ENCODE data around the gene HMX2. TPM values are rescaled to one million over a fixed set of nuclear protein-coding genes. Genes with fewer than 3 reads are reported as not detected.
"Not testable (repeated sequence)": the region's sequence is repeated elsewhere in the genome, so short reads cannot be mapped to it uniquely, and the experiment has no call there.

HMX2 gene
- total RNA-seq, 3 donors from 2014 or later, result not detected

DNA sequence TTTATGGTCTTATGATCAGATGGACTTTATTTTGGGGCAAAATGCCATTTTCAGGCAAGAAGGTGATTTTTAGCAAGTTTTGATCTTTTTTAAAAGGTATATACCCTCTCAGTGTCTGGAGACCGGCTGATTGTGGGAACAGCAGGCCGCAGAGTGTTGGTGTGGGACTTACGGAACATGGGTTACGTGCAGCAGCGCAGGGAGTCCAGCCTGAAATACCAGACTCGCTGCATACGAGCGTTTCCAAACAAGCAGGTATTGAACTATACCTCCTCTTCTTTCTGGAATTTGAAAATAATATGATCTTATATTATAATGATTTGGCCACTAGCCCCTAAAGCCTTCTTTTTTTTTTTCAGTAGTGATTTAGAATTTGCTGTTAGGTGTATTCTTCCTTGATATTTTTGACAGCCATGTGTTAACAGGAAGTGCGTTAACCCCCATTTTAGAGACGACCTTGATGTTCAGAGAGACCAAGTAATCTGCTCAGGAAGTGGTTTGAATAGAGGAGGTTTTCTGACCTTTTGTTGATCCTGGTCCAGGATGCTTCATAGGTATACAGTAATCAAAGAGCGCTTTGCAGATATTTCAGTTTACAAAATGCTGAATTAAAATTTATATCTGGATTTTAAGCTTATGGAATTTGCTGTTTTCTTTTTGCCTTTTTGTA is 12.5 kb downstream of the HMX2 start:
- TF ChIP-seq POLR2A (IDR thresholded peaks at IDR 0.05), result no peak
- TF ChIP-seq, protein P1, sequence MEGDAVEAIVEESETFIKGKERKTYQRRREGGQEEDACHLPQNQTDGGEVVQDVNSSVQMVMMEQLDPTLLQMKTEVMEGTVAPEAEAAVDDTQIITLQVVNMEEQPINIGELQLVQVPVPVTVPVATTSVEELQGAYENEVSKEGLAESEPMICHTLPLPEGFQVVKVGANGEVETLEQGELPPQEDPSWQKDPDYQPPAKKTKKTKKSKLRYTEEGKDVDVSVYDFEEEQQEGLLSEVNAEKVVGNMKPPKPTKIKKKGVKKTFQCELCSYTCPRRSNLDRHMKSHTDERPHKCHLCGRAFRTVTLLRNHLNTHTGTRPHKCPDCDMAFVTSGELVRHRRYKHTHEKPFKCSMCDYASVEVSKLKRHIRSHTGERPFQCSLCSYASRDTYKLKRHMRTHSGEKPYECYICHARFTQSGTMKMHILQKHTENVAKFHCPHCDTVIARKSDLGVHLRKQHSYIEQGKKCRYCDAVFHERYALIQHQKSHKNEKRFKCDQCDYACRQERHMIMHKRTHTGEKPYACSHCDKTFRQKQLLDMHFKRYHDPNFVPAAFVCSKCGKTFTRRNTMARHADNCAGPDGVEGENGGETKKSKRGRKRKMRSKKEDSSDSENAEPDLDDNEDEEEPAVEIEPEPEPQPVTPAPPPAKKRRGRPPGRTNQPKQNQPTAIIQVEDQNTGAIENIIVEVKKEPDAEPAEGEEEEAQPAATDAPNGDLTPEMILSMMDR (IDR thresholded peaks at IDR 0.05), result no peak
- TF ChIP-seq POLR2AphosphoS5 (IDR thresholded peaks at IDR 0.05), result no peak
- no peak for DNase-seq (ENCODE audit: low spot score in 2 of 2)
- intact Hi-C loops (cut with DNase I; ENCODE audit: low total_unique reads), result no loop called here
- Histone ChIP-seq H3K4me3 (no peak overlapping the region), H3K27me3 (no peaks in the 10 kb centered on the region), H3K36me3 (no peaks in the 10 kb centered on the region), H3K9me3 (no peaks in the 10 kb centered on the region), H3K27ac (no peak overlapping the region), H3K4me1 (no peaks in the 10 kb centered on the region)

DNA sequence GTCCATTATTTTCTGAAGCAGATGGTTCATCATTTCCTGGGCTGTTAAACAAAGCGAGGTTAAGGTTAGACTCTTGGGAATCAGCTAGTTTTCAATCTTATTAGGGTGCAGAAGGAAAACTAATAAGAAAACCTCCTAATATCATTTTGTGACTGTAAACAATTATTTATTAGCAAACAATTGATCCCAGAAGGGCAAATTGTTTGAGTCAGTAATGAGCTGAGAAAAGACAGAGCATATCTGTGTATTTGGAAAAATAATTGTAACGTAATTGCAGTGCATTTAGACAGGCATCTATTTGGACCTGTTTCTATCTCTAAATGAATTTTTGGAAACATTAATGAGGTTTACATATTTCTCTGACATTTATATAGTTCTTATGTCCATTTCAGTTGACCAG is 16.4 kb downstream of the HMX2 start:
- Histone ChIP-seq H3K9me3 (no peaks in the 10 kb centered on the region), H3K36me3 (peaks cover 3% of the 10 kb centered on the region), H3K27me3 (no peaks in the 10 kb centered on the region), H3K4me3 (no peak overlapping the region), H3K27ac (no peak overlapping the region), H3K4me1 (no peaks in the 10 kb centered on the region)
- intact Hi-C loops (cut with DNase I; ENCODE audit: low total_unique reads), result no loop called here
- no peak for DNase-seq (ENCODE audit: low spot score in 2 of 2)
- TF ChIP-seq, protein P1 (IDR thresholded peaks at IDR 0.05), result no peak
- TF ChIP-seq POLR2A (IDR thresholded peaks at IDR 0.05) (no peak), POLR2AphosphoS5 (IDR thresholded peaks at IDR 0.05) (no peak)

DNA sequence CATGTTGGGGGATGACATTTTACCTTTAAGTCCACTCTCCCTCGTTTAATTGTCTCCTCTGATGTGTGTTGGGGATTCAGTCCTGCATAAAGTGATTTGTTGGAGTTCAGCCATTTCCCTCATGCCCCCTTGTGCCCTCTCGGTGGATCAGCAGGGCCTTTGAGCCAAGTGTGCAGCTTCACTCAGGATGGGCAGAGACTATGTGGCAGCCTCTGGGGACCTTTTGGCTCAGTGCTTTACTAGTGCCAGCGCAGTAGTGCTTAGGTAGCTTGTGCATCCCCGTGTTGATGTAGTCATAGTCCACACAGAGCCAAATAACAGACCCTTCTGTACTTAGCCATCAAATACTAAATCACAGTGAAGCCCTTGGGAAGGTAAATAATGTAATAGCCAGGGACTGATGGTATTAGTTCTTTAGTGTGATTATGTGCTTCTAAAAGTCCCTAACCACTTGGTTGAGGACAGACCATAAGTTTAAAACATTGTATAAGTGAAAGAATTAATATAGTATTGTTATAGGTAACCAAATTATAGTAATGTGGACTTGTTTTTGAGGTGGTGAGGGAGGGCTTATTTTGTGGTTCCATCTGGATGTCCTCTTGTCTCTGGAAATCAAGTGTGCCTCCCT is 17.6 kb downstream of the HMX2 start:
- intact Hi-C loops (cut with DNase I; ENCODE audit: low total_unique reads), result no loop called here
- DNase-seq (ENCODE audit: low spot score in 2 of 2), result no peak
- H3K9me3 ChIP-seq, result no peaks in the 10 kb centered on the region
- TF ChIP-seq POLR2A (IDR thresholded peaks at IDR 0.05), result no peak
- TF ChIP-seq, protein P1 (IDR thresholded peaks at IDR 0.05), result no peak
- TF ChIP-seq POLR2AphosphoS5 (IDR thresholded peaks at IDR 0.05), result no peak
- no peaks in the 10 kb centered on the region for H3K4me1 ChIP-seq
- no peaks in the 10 kb centered on the region for H3K27me3 ChIP-seq
- no peak overlapping the region for H3K4me3 ChIP-seq
- no peak overlapping the region for H3K27ac ChIP-seq
- peaks cover 3% of the 10 kb centered on the region for H3K36me3 ChIP-seq

DNA sequence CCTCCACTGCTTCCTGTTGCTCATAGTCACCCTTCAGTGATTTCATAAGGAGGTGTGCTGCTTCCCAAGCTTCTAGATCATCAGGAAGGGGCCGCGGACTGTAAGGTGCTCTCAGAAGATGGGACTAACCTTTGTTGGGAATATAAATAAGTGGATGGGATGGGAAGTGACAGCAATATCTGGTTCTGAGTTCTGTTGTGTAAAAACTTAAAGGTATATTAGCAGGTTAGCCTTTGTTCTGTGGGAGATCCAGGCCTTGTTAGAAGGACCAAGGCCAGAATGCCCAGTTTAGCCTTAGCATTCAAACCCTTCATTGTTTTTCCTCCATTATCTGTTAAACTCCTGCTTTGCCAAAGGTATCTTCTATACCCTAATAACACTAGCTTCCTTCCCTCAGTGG is 18.7 kb downstream of the HMX2 start:
- TF ChIP-seq, protein P1 (IDR thresholded peaks at IDR 0.05), result no peak
- TF ChIP-seq POLR2A (IDR thresholded peaks at IDR 0.05) (no peak), POLR2AphosphoS5 (IDR thresholded peaks at IDR 0.05) (no peak)
- Histone ChIP-seq H3K4me1 (no peaks in the 10 kb centered on the region), H3K27ac (no peak overlapping the region), H3K9me3 (no peaks in the 10 kb centered on the region), H3K36me3 (peaks cover 3% of the 10 kb centered on the region), H3K4me3 (no peak overlapping the region), H3K27me3 (no peaks in the 10 kb centered on the region)
- intact Hi-C loops (cut with DNase I; ENCODE audit: low total_unique reads), result no loop called here
- DNase-seq (ENCODE audit: low spot score in 2 of 2), result no peak

DNA sequence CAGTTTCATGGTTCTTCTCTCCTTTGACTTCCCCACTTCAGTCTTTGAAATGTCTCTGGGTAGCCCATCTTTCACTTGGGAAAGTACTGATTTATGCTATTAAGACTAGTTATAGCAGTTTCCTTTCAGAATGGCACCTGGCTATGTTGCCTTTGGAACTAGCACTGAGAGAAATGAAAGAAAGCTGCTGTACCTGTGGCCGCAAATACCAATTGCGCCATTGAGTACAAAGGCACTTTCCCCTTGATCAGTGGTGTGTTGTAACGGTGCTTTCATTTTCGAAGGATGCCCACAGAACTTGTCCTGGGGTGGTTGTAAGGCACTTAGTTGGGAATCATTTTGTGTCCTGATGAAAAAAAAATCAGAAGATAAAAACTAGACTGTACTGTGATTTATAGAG is 23.0 kb downstream of the HMX2 start:
- no peak overlapping the region for H3K4me3 ChIP-seq

DNA sequence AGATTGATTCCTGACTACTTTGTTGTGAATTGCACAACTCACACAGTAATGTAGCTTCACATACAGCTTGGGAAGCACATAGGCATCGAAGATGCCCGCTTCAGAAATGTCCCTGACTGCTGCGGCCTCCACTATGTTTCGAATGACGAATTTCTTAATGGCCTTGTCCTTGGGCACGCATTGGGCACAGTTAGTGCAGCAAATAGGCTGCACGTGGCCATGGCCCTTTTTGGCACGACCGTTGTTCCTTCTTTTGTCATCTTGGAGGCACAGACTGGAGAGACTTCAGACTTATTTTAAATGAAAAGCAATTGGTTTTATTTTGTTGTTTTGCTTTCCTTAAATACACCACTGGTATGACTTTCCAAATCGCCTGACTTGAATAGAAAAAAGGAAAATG is 23.7 kb downstream of the HMX2 start:
- H3K36me3 ChIP-seq; DNase-seq (ENCODE audit: low spot score in 2 of 2); H3K9me3 ChIP-seq; H3K4me1 ChIP-seq; intact Hi-C loops (cut with DNase I; ENCODE audit: low total_unique reads); H3K27me3 ChIP-seq; H3K27ac ChIP-seq; H3K4me3 ChIP-seq: not testable (repeated sequence)

More for the DNA sequence above, 23.0 kb downstream of the HMX2 start:
- Histone ChIP-seq H3K9me3 (no peaks in the 10 kb centered on the region), H3K27me3 (no peaks in the 10 kb centered on the region), H3K4me1 (no peaks in the 10 kb centered on the region), H3K27ac (no peak overlapping the region), H3K36me3 (peaks cover 3% of the 10 kb centered on the region)
- no peak for TF ChIP-seq POLR2A (IDR thresholded peaks at IDR 0.05)
- TF ChIP-seq, protein P1 (IDR thresholded peaks at IDR 0.05), result no peak
- no peak for TF ChIP-seq POLR2AphosphoS5 (IDR thresholded peaks at IDR 0.05)
- DNase-seq (ENCODE audit: low spot score in 2 of 2), result no peak
- intact Hi-C loops (cut with DNase I; ENCODE audit: low total_unique reads), result no loop called here

Measured in breast epithelium (tissue), 4 donors.